Skin of body (tissue), 2 donors: ENCODE data around the gene ZBTB7B. TPM values are rescaled to one million over a fixed set of nuclear protein-coding genes. Genes with fewer than 3 reads are reported as not detected.

Experiments used
- DNase-seq: peaks from one replicate; lab custom pipeline; 2025; lab: John Stamatoyannopoulos, UW
- total RNA-seq: library from RNA; depleted of rRNA; stranded (reverse); fragments of >200 nt; gene quantifications from one replicate; pipeline ENCODE4 v1.2.3, GENCODE V29; 2014

ZBTB7B gene
- total RNA-seq, 1 donor from 2014 or later = 25.5 TPM

GRCh38 chr1:155037851-155038441 lies 35.3 kb downstream of the ZBTB7B start:
- DNase-seq = no peak

GRCh38 chr1:155038602-155039307 lies 36.2 kb downstream of the ZBTB7B start:
- no peak for DNase-seq

- DNase-seq = no peak
Measured at GRCh38 chr1:155039308-155039669, 36.7 kb downstream of the ZBTB7B start.

GRCh38 chr1:155040358-155041093 lies 37.9 kb downstream of the ZBTB7B start:
- DNase-seq = no peak

- no peak for DNase-seq
Measured at GRCh38 chr1:155042789-155043188, 40.2 kb downstream of the ZBTB7B start.

- DNase-seq = no peak
Measured at GRCh38 chr1:155043301-155043702, 40.7 kb downstream of the ZBTB7B start.

- DNase-seq = no peak
Measured at GRCh38 chr1:155043793-155044192, 41.2 kb downstream of the ZBTB7B start.

DNA sequence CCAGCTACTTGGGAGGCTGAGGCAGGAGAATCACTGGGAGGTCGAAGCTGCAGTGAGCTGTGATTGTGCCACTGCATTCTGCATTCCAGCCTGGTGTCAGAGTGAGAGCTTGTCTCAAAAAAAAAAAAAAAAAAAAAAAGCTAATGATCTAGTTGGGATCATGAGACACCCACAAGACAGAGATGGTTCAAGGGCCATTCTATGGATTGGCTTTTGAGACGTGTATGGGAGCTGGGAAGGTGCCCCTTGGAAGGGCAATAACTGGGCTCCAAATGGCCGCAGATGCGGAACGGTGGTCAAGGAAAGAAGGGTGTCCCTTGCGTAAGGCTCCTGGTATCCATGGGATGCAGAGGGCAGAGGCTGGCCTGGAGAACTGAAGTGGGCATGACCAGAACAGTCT lies 41.8 kb downstream of the ZBTB7B start:
- no peak for DNase-seq

DNA sequence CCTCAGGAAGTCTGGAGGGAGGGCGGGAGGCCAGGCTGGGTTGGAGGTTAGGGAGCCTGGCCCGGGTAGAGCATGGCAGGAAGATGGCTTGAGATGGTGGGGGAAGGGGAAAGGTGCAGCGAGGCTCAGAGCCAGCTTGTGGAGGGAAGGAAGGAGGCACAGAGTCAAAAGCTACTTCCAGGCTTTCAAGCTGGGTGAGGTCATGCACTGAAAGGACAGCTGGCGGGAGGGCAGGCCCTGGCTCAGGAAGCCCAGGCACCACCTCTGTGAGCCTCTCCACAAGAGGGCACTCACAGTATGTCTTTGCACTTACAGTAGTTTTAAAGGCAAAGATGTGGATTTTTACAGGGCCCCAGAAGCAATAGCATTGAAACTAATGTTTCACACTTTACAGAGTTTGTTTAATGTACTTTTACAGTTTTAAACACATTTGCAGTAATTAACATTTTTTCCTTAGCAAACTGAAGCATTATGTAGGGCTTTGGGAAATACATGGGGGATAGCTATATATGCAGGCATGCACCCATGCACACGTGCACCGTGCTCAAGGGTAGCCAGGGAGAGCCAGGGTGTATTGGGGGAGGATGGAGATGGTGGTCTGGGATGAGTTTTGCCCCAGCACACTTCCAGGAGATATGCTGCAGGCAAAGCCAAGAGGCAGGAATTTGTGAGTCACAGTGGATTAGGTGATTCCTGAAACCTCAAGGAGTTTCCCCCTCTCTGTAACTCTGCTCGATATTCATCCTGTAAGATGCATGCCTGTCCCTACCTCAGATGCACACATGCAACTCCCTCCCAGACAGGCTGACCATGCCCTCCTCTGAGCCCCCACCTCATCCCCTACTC lies 42.4 kb downstream of the ZBTB7B start:
- DNase-seq = peak; percentile 14

- no peak for DNase-seq
Measured at GRCh38 chr1:155048449-155049334, 46.1 kb downstream of the ZBTB7B start.

GRCh38 chr1:155049651-155050559 lies 47.3 kb downstream of the ZBTB7B start:
- DNase-seq = no peak

GRCh38 chr1:155050560-155051341 lies 48.1 kb downstream of the ZBTB7B start, which contains the start of gene ADAM15:
Gene ADAM15, plus strand, starts transcription at chr1:155051316. Its CDS starts 71 bp downstream, at chr1:155051387.
- DNase-seq = peak; percentile 49

DNA sequence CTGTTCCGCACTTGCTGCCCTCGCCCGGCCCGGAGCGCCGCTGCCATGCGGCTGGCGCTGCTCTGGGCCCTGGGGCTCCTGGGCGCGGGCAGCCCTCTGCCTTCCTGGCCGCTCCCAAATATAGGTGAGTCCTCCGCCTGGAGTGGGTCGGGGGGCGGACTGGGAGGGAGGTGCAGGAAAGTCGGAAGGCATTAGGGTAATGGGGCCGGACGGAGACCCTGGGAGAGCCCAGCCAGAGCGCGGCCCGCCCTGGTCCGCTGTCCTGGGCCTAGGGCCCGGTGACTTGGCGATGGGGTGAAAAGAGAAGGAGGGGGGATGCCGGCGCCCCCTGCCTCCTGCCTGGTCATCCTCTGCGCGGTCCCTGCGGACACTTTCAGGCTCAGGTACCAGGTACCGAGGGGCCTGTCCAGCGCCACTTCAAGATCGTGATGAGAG lies 48.8 kb downstream of the ZBTB7B start:
- no peak for DNase-seq

- DNase-seq = peak; percentile 24
Measured at GRCh38 chr1:155051777-155052398, 49.3 kb downstream of the ZBTB7B start.

GRCh38 chr1:155052439-155053395 lies 50.1 kb downstream of the ZBTB7B start:
- no peak for DNase-seq

- no peak for DNase-seq
Measured at GRCh38 chr1:155053531-155054105, 51.0 kb downstream of the ZBTB7B start.

DNA sequence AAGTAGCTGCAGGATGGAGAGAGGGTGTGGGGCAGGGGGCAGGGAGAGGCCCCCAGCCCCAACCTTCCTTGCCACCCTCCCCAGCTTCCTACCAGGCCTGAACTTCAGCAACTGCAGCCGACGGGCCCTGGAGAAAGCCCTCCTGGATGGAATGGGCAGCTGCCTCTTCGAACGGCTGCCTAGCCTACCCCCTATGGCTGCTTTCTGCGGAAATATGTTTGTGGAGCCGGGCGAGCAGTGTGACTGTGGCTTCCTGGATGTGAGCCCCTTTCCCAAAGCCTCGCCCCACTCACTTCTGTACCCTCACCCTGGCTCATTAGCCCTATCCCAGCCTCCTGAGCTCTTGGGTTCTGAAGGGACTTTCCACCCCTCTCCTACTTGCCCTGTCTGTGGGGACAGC lies 54.5 kb downstream of the ZBTB7B start:
- DNase-seq = no peak
